ENCODE results near the gene CFAP298.

- TF ChIP-seq CTCF (IDR thresholded peaks at IDR 0.05) (no peak), POLR2A (IDR thresholded peaks at IDR 0.05) (no peak), POLR2AphosphoS5 (IDR thresholded peaks at IDR 0.05; ENCODE audit: insufficient read depth in 1 of 2, low read depth in 1 of 2) (no peak)
These were observed 14.5 kb upstream of the CFAP298 start for GRCh38 chr21:32626621-32627196.
